Right ventricle myocardium superior (tissue), 1 donor: ENCODE data around the gene PTMA. TPM values are rescaled to one million over a fixed set of nuclear protein-coding genes. Genes with fewer than 3 reads are reported as not detected.
"Not testable (repeated sequence)": the region's sequence is repeated elsewhere in the genome, so short reads cannot be mapped to it uniquely, and the experiment has no call there.

Experiments
- ATAC-seq: fragments of 200-7000 bp; cut with Tn5 transposase; one replicate; pipeline ENCODE4 v1.9.1; 2020; ENCODE audit warnings: mild to moderate bottlenecking; ENCODE audit not compliant: poor library complexity
- DNase-seq: peaks from one replicate; pipeline ENCODE4 v3.0.0-alpha.2; 2020
- intact Hi-C: fragments of 100-400 bp; cut with DNase I; formaldehyde crosslinking; loops from one replicate; pipeline ENCODE4 v1.11.2; 2022
- total RNA-seq: library from RNA; stranded (reverse); fragmentation: NEBNext Ultra II Directional; extraction: Animal tissue kit (Norgen Biotek cat#: 25700); gene quantifications from one replicate; pipeline ENCODE4 v1.2.1, GENCODE V29; 2021
- donor health status: DM: no; HTN: yes; CAD: no; lungs with severe emphysema.

Gene PTMA
- total RNA-seq, 1 donor from 2014 or later, result 195 TPM

- ATAC-seq (no peak), DNase-seq (peak; percentile 61)
- intact Hi-C loops, result no loop called here
Observed at GRCh38 chr2:231710799-231711676, 2.7 kb downstream of the PTMA start.

DNA sequence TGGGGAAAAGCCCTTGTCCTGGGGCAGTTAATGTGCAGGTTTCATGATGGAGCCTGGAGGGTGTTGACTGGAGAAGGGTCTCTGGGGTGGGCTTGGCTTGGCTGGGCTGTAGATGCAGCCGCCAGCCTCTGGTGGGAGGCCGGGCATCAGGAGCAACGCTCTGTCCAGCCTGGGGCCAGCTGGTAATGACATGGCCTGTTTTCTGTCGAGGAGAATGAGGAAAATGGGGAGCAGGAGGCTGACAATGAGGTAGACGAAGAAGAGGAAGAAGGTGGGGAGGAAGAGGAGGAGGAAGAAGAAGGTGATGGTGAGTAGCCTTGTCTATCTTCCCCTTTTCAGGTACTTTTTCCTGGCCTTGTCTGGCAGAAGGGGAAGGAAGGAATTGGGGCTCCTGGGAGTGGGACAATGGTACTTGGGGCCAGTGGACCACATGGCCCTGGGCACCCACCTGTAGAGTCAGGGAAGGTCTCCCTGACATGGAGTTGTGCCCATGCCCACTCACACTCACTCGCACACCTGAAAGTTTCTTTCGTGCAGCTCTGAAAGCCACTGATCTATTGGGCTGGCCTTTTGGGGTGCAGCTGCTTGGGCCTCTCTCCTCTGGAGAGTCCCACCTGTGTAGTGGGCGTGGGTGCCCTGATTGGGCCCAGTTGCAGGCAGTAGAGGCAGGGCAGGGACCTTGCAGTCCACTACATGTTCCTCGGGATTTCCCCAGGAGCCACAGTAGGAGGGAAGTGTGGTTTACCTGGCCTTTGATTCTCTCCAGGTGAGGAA lies 3.5 kb downstream of the PTMA start:
- DNase-seq (peak; percentile 36), ATAC-seq (no peak)
- intact Hi-C loops, result no loop called here

DNA sequence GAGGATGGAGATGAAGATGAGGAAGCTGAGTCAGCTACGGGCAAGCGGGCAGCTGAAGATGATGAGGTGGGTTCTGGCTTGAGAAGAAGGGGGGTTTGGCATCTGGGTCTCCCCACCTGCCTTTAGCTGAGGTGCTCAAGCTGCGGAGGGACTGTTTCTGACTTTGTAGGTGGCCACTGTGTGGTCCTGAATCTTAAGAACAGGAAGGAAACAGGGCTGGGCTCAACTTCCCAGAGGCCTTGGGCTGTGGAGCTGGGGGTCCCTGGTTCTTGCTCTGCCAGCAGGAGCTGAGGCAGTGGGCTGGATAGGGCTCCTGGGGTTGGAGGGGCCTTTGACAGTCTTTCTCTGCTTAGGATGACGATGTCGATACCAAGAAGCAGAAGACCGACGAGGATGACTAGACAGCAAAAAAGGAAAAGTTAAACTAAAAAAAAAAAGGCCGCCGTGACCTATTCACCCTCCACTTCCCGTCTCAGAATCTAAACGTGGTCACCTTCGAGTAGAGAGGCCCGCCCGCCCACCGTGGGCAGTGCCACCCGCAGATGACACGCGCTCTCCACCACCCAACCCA lies 4.2 kb downstream of the PTMA start:
- intact Hi-C loops, ATAC-seq: not testable (repeated sequence)
- DNase-seq, result peak; percentile 46

- ATAC-seq, intact Hi-C loops, DNase-seq: not testable (repeated sequence)
Observed at GRCh38 chr2:231713406-231713729, 5.0 kb downstream of the PTMA start.

DNA sequence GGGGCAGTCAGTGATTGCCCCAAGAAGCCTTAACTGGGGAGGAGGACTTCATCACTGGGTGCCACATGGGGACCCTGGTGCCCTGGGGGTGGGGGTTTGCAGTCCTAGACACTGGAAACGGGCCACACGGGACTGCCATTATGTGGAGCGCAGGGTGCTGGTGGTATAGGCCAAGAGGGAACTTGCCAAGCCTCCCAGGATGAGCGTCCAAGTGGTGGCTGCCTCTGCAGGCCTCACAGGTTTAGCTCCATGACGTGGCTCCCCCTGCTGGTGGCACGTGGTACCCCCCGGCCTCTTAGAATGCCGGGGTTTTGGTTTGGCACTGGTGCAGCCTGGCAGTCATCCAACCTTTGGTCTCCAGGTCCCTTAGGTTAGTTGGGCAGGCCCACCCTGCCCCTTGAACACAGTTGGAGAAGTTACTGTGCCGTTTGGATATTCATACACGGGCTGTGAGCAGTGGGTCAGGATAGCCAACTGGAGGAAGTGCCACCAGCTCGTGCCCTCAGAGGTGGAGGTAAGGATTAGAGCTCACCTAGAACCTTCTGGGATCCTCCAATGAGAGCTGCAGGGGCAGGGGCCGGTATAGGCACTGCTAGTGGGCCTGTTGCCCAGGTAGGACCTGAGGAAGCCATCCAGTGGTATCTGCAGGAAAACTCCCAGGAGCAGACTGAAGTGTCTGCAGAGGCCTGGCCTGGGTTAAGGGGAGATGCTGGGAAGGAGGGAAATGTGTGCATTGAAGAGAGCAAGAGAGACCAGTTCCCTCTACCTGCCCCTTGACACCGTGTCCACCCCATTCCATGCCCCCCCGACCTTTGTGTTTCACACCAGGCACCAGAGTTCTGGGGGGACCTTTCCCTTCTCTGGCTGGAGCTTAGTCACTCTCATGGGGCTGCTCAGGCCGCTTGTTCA lies 5.7 kb downstream of the PTMA start:
- peak; percentile 52 for ATAC-seq
- intact Hi-C loops, result loop anchor here (1.0 to 2.0 kb wide), 2 partner anchors 33 to 102 kb away; no protein-coding TSS in a partner anchor
- peak; percentile 95 for DNase-seq

GRCh38 chr2:231714639-231715498 lies 6.5 kb downstream of the PTMA start:
- peak; percentile 79 for DNase-seq

DNA sequence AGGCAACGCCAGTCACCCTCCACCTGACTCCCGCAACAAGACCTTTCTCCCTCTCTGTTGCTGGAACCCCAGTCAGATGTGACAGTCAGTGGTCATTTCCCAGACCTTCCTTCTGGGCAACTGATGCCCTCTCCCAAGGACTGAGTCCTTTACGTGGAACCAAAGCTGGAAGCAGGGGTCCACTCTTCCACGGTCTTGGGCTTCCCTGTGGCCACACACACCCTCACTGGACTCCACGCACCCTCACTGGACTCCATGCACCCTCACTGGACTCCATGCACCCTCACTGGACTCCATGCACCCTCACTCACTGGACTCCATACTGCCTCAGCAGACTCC lies 7.1 kb downstream of the PTMA start:
- ATAC-seq, result no peak
- intact Hi-C loops, result loop anchor here (2.0 kb wide), 1 partner anchor 35 kb away; no protein-coding TSS in a partner anchor
- no peak for DNase-seq

More at GRCh38 chr2:231714639-231715498, 6.5 kb downstream of the PTMA start:
- intact Hi-C loops, result loop anchor here (1.0 to 2.0 kb wide), 2 partner anchors 34 to 103 kb away; no protein-coding TSS in a partner anchor
- ATAC-seq, result peak; percentile 35

- DNase-seq (peak; percentile 33), ATAC-seq (no peak)
- intact Hi-C loops, result loop anchor here (2.0 kb wide), 1 partner anchor 35 kb away; no protein-coding TSS in a partner anchor
Observed at GRCh38 chr2:231715988-231716616, 7.8 kb downstream of the PTMA start.

- ATAC-seq (no peak), DNase-seq (no peak)
- intact Hi-C loops, result no loop called here
Observed at GRCh38 chr2:231716666-231717280, 8.4 kb downstream of the PTMA start.

DNA sequence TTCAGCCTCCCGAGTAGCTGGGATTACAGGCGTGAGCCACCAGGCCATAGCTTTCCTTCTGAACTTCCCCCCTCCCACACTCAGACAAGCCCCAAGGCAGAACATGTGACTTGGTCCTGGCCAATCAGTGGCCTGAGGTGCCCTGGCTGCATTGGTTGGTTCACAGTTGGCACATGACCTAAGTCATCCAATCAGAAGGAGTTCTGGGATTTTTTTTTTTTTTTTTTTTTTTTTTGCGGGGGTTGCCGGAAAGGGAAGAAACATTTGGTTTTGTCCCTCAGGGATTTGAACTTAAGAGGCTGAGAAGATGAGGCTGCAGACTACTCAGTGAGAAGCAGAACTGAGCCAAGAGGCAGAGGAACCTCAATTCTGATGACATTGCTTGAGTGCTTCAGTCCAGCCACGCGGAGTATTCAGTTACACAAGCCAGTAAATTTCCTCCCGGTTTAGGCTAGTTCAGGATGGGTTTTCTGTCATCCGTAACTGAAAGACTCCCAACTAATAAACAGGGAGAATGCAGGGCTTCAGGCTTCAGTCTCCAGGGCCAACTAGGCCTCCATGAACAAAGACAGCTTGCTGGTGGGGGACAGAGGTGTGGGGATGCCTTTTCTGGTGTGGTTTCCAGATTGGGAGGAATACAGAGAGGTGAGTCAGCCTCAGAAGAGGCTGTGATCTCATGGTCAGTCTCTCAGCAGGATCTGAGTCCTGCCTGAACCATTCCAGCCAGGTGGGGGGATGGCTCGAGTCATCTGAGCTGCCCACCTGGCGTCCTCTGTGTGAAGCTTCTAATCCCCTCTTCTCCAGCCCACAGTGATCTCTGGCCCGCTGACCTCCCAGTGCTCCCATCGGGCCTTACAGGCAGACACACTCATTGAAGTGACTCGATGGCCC lies 9.2 kb downstream of the PTMA start:
- intact Hi-C loops, result no loop called here
- ATAC-seq, result no peak
- peak; percentile 62 for DNase-seq

GRCh38 chr2:231718799-231719198 lies 10.5 kb downstream of the PTMA start:
- no peak for DNase-seq
- no peak for ATAC-seq
- intact Hi-C loops, result no loop called here

GRCh38 chr2:231720292-231720986 lies 12.1 kb downstream of the PTMA start:
- intact Hi-C loops, result no loop called here
- ATAC-seq (no peak), DNase-seq (no peak)

DNA sequence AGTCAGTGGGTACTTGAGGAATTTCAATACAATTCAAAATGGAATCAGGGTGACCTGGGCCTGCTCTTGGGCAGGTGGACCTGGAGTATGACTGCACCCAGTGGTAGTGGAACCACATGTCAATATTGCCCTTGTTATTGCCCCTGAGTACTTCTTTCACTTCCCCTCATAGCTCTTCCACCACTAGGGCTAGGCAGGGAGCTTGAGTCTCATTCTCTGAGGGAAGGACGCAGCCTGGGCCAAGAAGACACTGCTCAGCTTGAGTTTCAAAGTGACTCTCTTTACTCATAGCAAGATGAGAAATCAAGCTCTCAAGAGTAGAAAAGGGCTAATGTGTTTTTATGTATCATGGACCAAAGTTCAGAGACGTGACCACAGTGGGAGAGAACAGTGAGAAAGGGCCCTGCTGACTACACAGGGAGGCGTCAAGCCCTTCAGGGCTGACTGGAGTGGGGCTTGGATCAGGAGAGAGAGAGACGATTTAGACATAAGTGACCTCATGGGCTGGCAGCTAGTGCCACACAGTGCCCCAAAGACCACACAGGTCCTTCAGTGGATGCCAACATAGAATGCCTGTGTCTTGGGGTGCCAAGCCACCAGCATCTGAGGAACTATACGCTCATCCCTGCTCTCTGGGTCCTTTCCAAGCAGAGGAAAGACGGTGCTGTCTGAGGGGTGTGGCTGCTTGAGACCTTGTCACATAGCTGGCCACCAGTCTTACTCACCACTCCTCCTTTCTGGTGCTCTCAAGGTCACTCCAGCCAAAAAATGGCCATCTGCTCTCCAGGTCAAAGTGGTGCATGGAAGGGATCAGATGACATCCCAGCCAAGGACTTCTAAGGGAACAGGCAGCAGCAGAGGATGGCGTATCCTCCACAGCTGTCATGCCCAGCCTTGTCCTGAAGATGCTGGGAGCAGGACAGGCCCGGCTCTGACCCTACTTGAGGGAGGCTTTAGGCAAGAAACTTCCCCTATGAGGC lies 13.0 kb downstream of the PTMA start:
- intact Hi-C loops, result no loop called here
- no peak for ATAC-seq
- no peak for DNase-seq

- intact Hi-C loops, result no loop called here
- DNase-seq (no peak), ATAC-seq (no peak)
Observed at GRCh38 chr2:231722721-231723307, 14.5 kb downstream of the PTMA start.
